Central memory CD8-positive, alpha-beta T cell (primary cell): Measurements from ENCODE around the gene FBXW5.

Experiments used
- ATAC-seq: fragments of 150-1000 bp; cut with Tn5 transposase; replicated peaks from 2 replicates; pipeline ENCODE4 v1.10.0; 2022; ENCODE audit warnings: mild to moderate bottlenecking, moderate FRiP score, moderate number of reproducible peaks; ENCODE audit not compliant: poor library complexity, severe bottlenecking; ENCODE audit errors: extremely low read depth
- DNase-seq, 2 donors: peaks; one replicate each; pipeline ENCODE4 v3.0.0; 2021; ENCODE audit warnings: low spot score in 2 of 2
- H3K27ac Mint-ChIP-seq: one replicate; pipeline ENCODE4 v1.8.0; 2022; ENCODE audit warnings: low read depth, mild to moderate bottlenecking, moderate library complexity, mixed read lengths
- H3K27me3 Mint-ChIP-seq: one replicate; pipeline ENCODE4 v1.8.0; 2022; ENCODE audit warnings: mixed read lengths
- H3K36me3 Mint-ChIP-seq: one replicate; pipeline ENCODE4 v1.8.0; 2022; ENCODE audit warnings: mild to moderate bottlenecking, moderate library complexity, mixed read lengths; ENCODE audit not compliant: insufficient read depth
- H3K4me1 Mint-ChIP-seq: one replicate; pipeline ENCODE4 v1.8.0; 2022; ENCODE audit warnings: mixed read lengths
- H3K4me3 Mint-ChIP-seq: one replicate; pipeline ENCODE4 v1.8.0; 2022; ENCODE audit warnings: mild to moderate bottlenecking, moderate library complexity, mixed read lengths
- H3K9me3 Mint-ChIP-seq: one replicate; pipeline ENCODE4 v1.8.0; 2022; ENCODE audit warnings: mixed read lengths

Gene FBXW5

GRCh38 chr9:136982232-136983051 lies 37.9 kb upstream of the FBXW5 start, which contains the start of gene LCNL1:
Gene LCNL1, plus strand, starts transcription at chr9:136982993. Its CDS starts 594 bp downstream, at chr9:136983587.
- Mint-ChIP-seq H3K9me3 (no peaks in the 10 kb centered on the region), H3K4me1 (peaks cover 7% of the 10 kb centered on the region), H3K4me3 (no peak within 1 kb of the TSS), H3K27ac (no peak within 1 kb of the TSS), H3K36me3 (peaks cover 2% of the 10 kb centered on the region), H3K27me3 (peaks cover 12% of the 10 kb centered on the region)
- ATAC-seq (no peak), DNase-seq (no peak)

DNA sequence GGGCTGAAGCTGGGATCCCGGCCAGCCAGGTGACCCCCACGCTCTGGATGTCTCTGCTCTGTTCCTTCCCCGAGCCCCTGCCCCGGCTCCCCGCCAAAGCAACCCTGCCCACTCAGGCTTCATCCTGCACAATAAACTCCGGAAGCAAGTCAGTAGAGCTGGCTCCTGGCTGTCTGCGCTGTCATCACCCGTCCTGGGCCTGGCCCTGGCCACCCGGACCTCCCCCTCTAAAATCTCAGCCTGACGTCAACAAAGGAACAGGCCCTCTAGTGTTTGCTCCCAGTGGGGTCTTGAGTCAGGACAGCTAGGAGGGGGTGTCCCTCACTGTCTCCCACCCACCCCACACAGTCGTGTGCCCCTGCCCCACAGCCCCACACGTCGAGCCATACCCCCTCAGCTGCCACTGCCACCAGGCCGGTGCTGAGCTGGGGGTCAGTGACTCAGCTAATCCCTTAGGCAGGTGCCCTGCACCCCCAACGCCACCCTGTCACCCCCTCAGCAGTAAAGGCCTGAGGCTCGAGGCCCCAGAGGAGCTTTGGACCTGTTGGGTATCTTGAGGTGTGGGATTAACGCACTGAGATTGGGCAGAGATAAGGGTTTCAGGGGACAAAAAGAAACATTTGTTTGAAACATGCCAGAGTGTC lies 37.2 kb upstream of the FBXW5 start:
- Mint-ChIP-seq H3K27me3 (peaks cover 12% of the 10 kb centered on the region), H3K4me1 (peaks cover 7% of the 10 kb centered on the region), H3K36me3 (peaks cover 2% of the 10 kb centered on the region), H3K4me3 (no peak overlapping the region), H3K9me3 (no peaks in the 10 kb centered on the region), H3K27ac (no peak overlapping the region)
- ATAC-seq: no peak
- no peak for DNase-seq

- Mint-ChIP-seq H3K36me3 (peaks cover 2% of the 10 kb centered on the region), H3K9me3 (no peaks in the 10 kb centered on the region), H3K4me3 (no peak overlapping the region), H3K4me1 (peaks cover 15% of the 10 kb centered on the region), H3K27me3 (peaks cover 12% of the 10 kb centered on the region), H3K27ac (no peak overlapping the region)
- DNase-seq: no peak
- ATAC-seq: no peak
Observed at GRCh38 chr9:136980669-136981478, 36.3 kb upstream of the FBXW5 start.

- no peak for ATAC-seq
- no peak for DNase-seq
- Mint-ChIP-seq H3K9me3 (no peaks in the 10 kb centered on the region), H3K27ac (no peak overlapping the region), H3K4me1 (peaks cover 24% of the 10 kb centered on the region), H3K36me3 (peaks cover 2% of the 10 kb centered on the region), H3K27me3 (peaks cover 12% of the 10 kb centered on the region), H3K4me3 (no peak overlapping the region)
Observed at GRCh38 chr9:136979769-136980587, 35.4 kb upstream of the FBXW5 start.

- Mint-ChIP-seq H3K4me1 (peaks cover 25% of the 10 kb centered on the region), H3K27me3 (peaks cover 6% of the 10 kb centered on the region), H3K9me3 (no peaks in the 10 kb centered on the region), H3K36me3 (peaks cover 2% of the 10 kb centered on the region), H3K4me3 (no peak overlapping the region), H3K27ac (no peak overlapping the region)
- DNase-seq: no peak
- ATAC-seq: no peak
Observed at GRCh38 chr9:136978865-136979544, 34.5 kb upstream of the FBXW5 start.

GRCh38 chr9:136978073-136978864 lies 33.7 kb upstream of the FBXW5 start:
- ATAC-seq: peak; percentile 37
- H3K4me3 Mint-ChIP-seq: peak overlapping the region; percentile 44

GRCh38 chr9:136977649-136978072 lies 33.1 kb upstream of the FBXW5 start:
- Mint-ChIP-seq H3K27me3 (no peaks in the 10 kb centered on the region), H3K9me3 (no peaks in the 10 kb centered on the region), H3K36me3 (peaks cover 2% of the 10 kb centered on the region), H3K4me1 (peaks cover 21% of the 10 kb centered on the region), H3K27ac (no peak overlapping the region), H3K4me3 (peak overlapping the region; percentile 44)
- no peak for DNase-seq
- ATAC-seq: no peak

More at GRCh38 chr9:136978073-136978864, 33.7 kb upstream of the FBXW5 start:
- H3K9me3 Mint-ChIP-seq: no peaks in the 10 kb centered on the region
- DNase-seq: peak; percentile 54 to 61
- H3K27ac Mint-ChIP-seq: no peak overlapping the region
- peaks cover 2% of the 10 kb centered on the region for H3K36me3 Mint-ChIP-seq
- no peaks in the 10 kb centered on the region for H3K27me3 Mint-ChIP-seq
- H3K4me1 Mint-ChIP-seq: peaks cover 21% of the 10 kb centered on the region

- no peaks in the 10 kb centered on the region for H3K27me3 Mint-ChIP-seq
Observed at GRCh38 chr9:136977223-136977622, 32.7 kb upstream of the FBXW5 start, which contains the start of gene PTGDS. Gene PTGDS, plus strand, starts transcription at chr9:136977504. Its CDS starts 75 bp downstream, at chr9:136977579.

DNA sequence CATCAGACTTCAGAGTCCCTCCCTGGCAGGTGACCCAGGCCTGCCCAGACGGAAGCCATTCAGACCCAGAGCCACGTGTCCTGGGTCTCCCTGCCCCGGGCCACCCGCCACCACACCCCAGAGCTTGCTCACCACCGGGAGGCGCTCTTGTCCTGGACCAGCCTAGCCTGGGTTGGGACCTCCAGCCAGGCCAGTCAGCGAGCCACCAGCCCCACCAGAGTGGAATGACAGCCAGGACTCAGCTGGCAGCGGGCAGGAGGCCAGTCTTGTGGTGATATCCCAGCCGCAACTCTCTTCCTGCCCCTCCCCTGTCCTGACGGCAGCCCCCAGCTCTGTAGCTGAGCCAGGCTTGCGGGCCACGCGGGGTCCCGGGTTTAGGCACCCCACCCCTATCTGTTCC lies 31.1 kb upstream of the FBXW5 start:
- no peaks in the 10 kb centered on the region for H3K27me3 Mint-ChIP-seq
- peak overlapping the region; percentile 52 for H3K4me3 Mint-ChIP-seq
- peaks cover 21% of the 10 kb centered on the region for H3K4me1 Mint-ChIP-seq
- DNase-seq: no peak
- ATAC-seq: no peak
- H3K36me3 Mint-ChIP-seq: no peaks in the 10 kb centered on the region
- H3K9me3 Mint-ChIP-seq: no peaks in the 10 kb centered on the region
- no peak overlapping the region for H3K27ac Mint-ChIP-seq

More at GRCh38 chr9:136977223-136977622, 32.7 kb upstream of the FBXW5 start, which contains the start of gene PTGDS:
- H3K9me3 Mint-ChIP-seq: no peaks in the 10 kb centered on the region
- H3K27ac Mint-ChIP-seq: no peak within 1 kb of the TSS
- peak within 1 kb of the TSS; percentile 52 for H3K4me3 Mint-ChIP-seq
- DNase-seq: no peak
- ATAC-seq: no peak
- peaks cover 2% of the 10 kb centered on the region for H3K36me3 Mint-ChIP-seq
- peaks cover 21% of the 10 kb centered on the region for H3K4me1 Mint-ChIP-seq

GRCh38 chr9:136974817-136975535 lies 30.4 kb upstream of the FBXW5 start:
- Mint-ChIP-seq H3K27ac (no peak overlapping the region), H3K27me3 (no peaks in the 10 kb centered on the region)
- no peak for DNase-seq

More at GRCh38 chr9:136974817-136975535, 30.4 kb upstream of the FBXW5 start:
- Mint-ChIP-seq H3K4me3 (peak overlapping the region; percentile 52), H3K4me1 (peaks cover 27% of the 10 kb centered on the region), H3K36me3 (peaks cover 1% of the 10 kb centered on the region), H3K9me3 (no peaks in the 10 kb centered on the region)
- ATAC-seq: no peak
